Transverse colon (tissue), 4 donors: ENCODE results near the gene IKBKG. TPM values are rescaled to one million over a fixed set of nuclear protein-coding genes. Genes with fewer than 3 reads are reported as not detected.

Experiments
- DNase-seq: peaks from one replicate; pipeline ENCODE4 v3.0.0-alpha.2; 2019
- H3K27ac ChIP-seq, 4 donors: fragments of 200-600 bp; sonication (generic); 2 replicates each; pipeline ENCODE4 v1.5.1; 2016 to 2018; ENCODE audit warnings: inconsistent platforms in 4 of 4
- H3K27me3 ChIP-seq: fragments of 200-600 bp; sonication (generic); 2 replicates; pipeline ENCODE4 v1.5.1; 2017; ENCODE audit warnings: inconsistent platforms
- H3K36me3 ChIP-seq, 4 donors: fragments of 200-600 bp; sonication (generic); 2 replicates each; pipeline ENCODE4 v1.5.1; 2017 to 2019; ENCODE audit warnings: inconsistent platforms in 4 of 4
- H3K4me1 ChIP-seq, 4 donors: fragments of 200-600 bp; sonication (generic); 2 replicates each; pipeline ENCODE4 v1.5.1; 2017 to 2020; ENCODE audit warnings: inconsistent platforms in 4 of 4
- H3K4me3 ChIP-seq, 4 donors: fragments of 200-600 bp; sonication (generic); 1 replicate in 1 of 4; 2 replicates in 3 of 4; pipeline versions ENCODE4 v1.5.1 to v1.6.1; 2017 to 2019; ENCODE audit warnings: inconsistent platforms in 4 of 4
- H3K9me3 ChIP-seq, 2 donors: fragments of 200-600 bp; sonication (generic); 2 replicates each; pipeline ENCODE4 v1.5.1; 2017 to 2019; ENCODE audit warnings: inconsistent platforms in 2 of 2
- CTCF ChIP-seq, 5 experiments: fragments of 200-600 bp in 3 of 5; fragments of 450-650 bp in 2 of 5; sonication (generic) in 3 of 5; IDR thresholded peaks; 1 replicate in 2 of 5; 2 replicates in 3 of 5; pipeline ENCODE4 v1.5.1; 2016 to 2017; ENCODE audit warnings: antibody characterized with exemption in 5 of 5, inconsistent platforms in 3 of 5, mild to moderate bottlenecking in 2 of 5, moderate library complexity in 1 of 5
- EP300 ChIP-seq: sonication (generic); formaldehyde crosslinking; IDR thresholded peaks from one replicate; pipeline ENCODE4 v1.6.1; 2017; ENCODE audit warnings: antibody characterized with exemption, low read depth
- POLR2A ChIP-seq: fragments of 450-650 bp; IDR thresholded peaks from one replicate; pipeline ENCODE4 v1.6.1; 2016; ENCODE audit warnings: antibody characterized with exemption, mild to moderate bottlenecking, moderate library complexity
- POLR2AphosphoS5 ChIP-seq, 3 donors: sonication (generic); formaldehyde crosslinking; IDR thresholded peaks; one replicate each; pipeline ENCODE4 v1.6.1; 2016; ENCODE audit warnings: antibody characterized with exemption in 3 of 3
- WGBS, 2 donors: methylation state at CpG; one replicate each; pipeline ENCODE4 v1.1.5; 2018; ENCODE audit warnings: low coverage in 1 of 2; 5-methylcytosine and 5-hydroxymethylcytosine counted together
- in situ Hi-C, 4 donors: fragments of 200-750 bp; cut with MboI; loops; one replicate each; pipeline versions ENCODE4 v1.15.0 to v1.15.1; 2017; ENCODE audit warnings: low sequenced_read_pairs in 3 of 4, low pct_ligation_motif_present in 1 of 4, low pct_unique_long_range_greater_than_20kb in 1 of 4
- intact Hi-C: fragments of 100-400 bp; cut with DNase I; formaldehyde crosslinking; loops from one replicate; pipeline ENCODE4 v1.15.1; 2023; ENCODE audit warnings: low total_unique reads
- total RNA-seq, 4 donors: library from RNA; depleted of rRNA; stranded (reverse); fragments of >200 nt; gene quantifications; one replicate each; pipeline ENCODE4 v1.1.0, GENCODE V29; 2016

Gene IKBKG
- total RNA-seq, 4 donors from 2014 or later: 12.2 to 61.1 (median 25.1) TPM

DNA sequence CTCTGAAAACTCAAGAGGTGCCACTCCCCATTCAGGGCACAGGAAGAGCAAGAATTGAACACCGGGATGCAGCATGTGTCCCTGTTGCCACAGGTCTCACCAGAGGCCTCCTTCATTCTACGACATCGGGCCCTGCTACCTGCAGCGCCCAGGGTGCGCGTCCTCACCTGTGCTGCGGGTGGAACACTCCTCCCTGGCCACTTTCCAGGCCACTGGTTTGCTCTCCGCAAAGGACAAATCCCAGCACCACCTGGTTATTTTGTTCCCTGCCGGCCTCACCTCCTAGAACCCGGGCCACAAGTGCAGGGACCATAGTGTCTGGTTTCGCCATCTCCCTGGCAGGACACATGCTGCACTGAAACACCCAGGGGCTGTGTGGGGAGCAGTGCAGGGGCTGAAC is 17.1 kb upstream of the IKBKG start:
- Histone ChIP-seq H3K27me3 (no peaks in the 10 kb centered on the region), H3K4me1 (peaks cover 0 to 17% (median 6%) of the 10 kb centered on the region in 4 donors), H3K36me3 (no peaks in the 10 kb centered on the region), H3K4me3 (no peak overlapping the region), H3K9me3 (no peaks in the 10 kb centered on the region), H3K27ac (no peak overlapping the region)
- TF ChIP-seq POLR2AphosphoS5 (IDR thresholded peaks at IDR 0.05) (no peak), POLR2A (no peak), CTCF (IDR thresholded peaks at IDR 0.05) (no peak), EP300 (no peak)
- in situ Hi-C loops: loop anchor here in 3 of 4 donors (25.0 kb wide), 3 partner anchors 118 to 1568 kb away; partner anchors contain the start of genes DNASE1L1 (in 3 of the 3), TAFAZZIN (in 3 of the 3), HCFC1 (in 1 of the 3) and TMEM187 (in 1 of the 3)
- no peak for DNase-seq
- 80% methylated on average over 11 of the region's 11 CpGs; no CpG with 5 or more reads in 1 of the 2 donors for WGBS, 2 donors
- intact Hi-C loops: loop anchor here (5.0 kb wide), 1 partner anchor 1573 kb away; no protein-coding TSS in a partner anchor

DNA sequence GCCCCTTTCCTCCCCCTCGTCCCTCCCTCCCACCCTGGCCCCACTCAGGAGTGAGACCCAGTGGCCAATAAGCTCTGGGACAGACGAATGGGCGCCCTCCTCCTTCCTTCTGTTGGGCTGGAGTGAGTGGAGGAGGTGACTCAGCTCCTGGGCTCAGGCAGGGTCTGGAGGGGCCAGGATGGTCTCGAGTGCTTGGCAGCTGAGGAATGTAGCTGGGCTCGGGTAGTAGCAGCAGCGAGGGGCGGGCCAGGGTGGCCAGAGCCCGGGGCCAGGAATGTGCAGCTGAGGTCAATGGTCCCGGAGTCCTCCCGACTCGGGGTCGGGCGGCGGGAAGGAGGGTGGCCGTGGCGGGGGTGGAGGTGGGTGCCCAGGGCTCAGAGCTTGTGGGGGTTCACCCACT is 15.8 kb upstream of the IKBKG start:
- in situ Hi-C loops: loop anchor here in 3 of 4 donors (25.0 kb wide), 3 partner anchors 119 to 1569 kb away; partner anchors contain the start of genes DNASE1L1 (in 3 of the 3), TAFAZZIN (in 3 of the 3), HCFC1 (in 1 of the 3) and TMEM187 (in 1 of the 3)
- DNase-seq: no peak
- 84% methylated on average over 16 of the region's 16 CpGs; no CpG with 5 or more reads in 1 of the 2 donors for whole genome bisulfite sequencing, 2 donors
- H3K36me3 ChIP-seq: no peaks in the 10 kb centered on the region
- intact Hi-C loops: loop anchor here (5.0 kb wide), 1 partner anchor 1574 kb away; no protein-coding TSS in a partner anchor
- TF ChIP-seq CTCF (IDR thresholded peaks at IDR 0.05) (no peak), POLR2A (no peak), POLR2AphosphoS5 (IDR thresholded peaks at IDR 0.05) (no peak), EP300 (no peak)
- H3K4me3 ChIP-seq: no peak overlapping the region
- peaks cover 0 to 14% (median 6%) of the 10 kb centered on the region in 4 donors for H3K4me1 ChIP-seq
- H3K9me3 ChIP-seq: no peaks in the 10 kb centered on the region
- no peaks in the 10 kb centered on the region for H3K27me3 ChIP-seq
- no peak overlapping the region for H3K27ac ChIP-seq

- no peak for DNase-seq
- Histone ChIP-seq H3K27me3 (no peaks in the 10 kb centered on the region), H3K27ac (no peak overlapping the region), H3K9me3 (no peaks in the 10 kb centered on the region), H3K36me3 (no peaks in the 10 kb centered on the region), H3K4me1 (peaks cover 0 to 5% (median 3%) of the 10 kb centered on the region in 4 donors), H3K4me3 (no peak overlapping the region)
- 93% methylated on average over 17 of the region's 23 CpGs; no CpG with 5 or more reads in 1 of the 2 donors for WGBS, 2 donors
- in situ Hi-C loops (loop anchor here in 3 of 4 donors (25.0 kb wide), 3 partner anchors 120 to 1570 kb away; partner anchors contain the start of genes DNASE1L1 (in 3 of the 3), TAFAZZIN (in 3 of the 3), HCFC1 (in 1 of the 3) and TMEM187 (in 1 of the 3)), intact Hi-C loops (loop anchor here (5.0 kb wide), 1 partner anchor 1575 kb away; no protein-coding TSS in a partner anchor)
- TF ChIP-seq POLR2A: no peak
- no peak for TF ChIP-seq POLR2AphosphoS5 (IDR thresholded peaks at IDR 0.05)
- no peak for TF ChIP-seq CTCF (IDR thresholded peaks at IDR 0.05)
- TF ChIP-seq EP300: no peak
Observed at GRCh38 chrX:154532690-154533089, 14.7 kb upstream of the IKBKG start.

DNA sequence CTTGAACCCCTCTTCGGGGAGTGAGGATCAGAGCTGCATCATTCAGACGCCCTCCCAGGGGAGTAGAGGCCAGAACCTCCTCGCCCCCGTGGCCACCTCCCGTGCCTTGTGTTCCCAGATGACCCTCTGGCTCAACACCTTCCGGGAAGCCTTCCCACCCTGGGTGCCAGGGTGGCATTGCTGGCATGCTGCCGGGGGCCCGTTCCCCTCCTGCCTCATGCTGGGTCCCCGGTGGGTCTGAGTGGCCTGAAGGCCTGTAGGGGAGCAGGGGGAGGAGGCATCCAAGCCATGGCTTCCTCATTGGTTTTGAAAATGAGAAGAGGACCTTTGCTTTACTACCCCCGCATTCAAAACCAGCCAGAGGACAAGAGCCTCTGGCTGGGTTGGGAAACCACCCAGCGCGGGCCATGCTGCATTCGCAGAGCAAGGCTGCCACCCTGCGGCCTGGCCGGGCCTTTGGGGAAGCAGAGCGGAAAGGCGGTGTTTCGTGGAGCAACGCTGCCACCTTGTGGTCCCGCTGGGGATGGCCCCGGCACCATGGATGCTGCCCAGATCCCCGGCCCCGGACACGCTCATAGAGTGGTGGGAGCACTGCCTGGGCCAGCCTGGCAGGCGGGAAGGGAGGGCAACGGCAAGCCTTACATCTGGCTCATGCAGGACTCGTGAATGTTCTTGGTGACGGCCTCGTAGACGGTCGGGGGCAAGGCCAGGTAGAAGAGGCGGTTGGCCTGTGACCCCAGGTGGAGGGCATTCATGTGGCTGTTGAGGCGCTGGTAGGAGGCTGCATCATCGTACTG is 12.7 kb upstream of the IKBKG start:
- H3K4me3 ChIP-seq: no peak overlapping the region
- no peaks in the 10 kb centered on the region for H3K36me3 ChIP-seq
- H3K27ac ChIP-seq: peak overlapping the region; percentile 26 to 65 (median 55)
- 28% methylated on average over 34 of the region's 34 CpGs; no CpG with 5 or more reads in 1 of the 2 donors for WGBS, 2 donors
- peak; percentile 92 for DNase-seq
- in situ Hi-C loops (loop anchor here in 3 of 4 donors (25.0 kb wide), 3 partner anchors 122 to 1572 kb away; partner anchors contain the start of genes DNASE1L1 (in 3 of the 3), TAFAZZIN (in 3 of the 3), HCFC1 (in 1 of the 3) and TMEM187 (in 1 of the 3)), intact Hi-C loops (loop anchor here (5.0 kb wide), 1 partner anchor 1577 kb away; no protein-coding TSS in a partner anchor)
- H3K27me3 ChIP-seq: no peaks in the 10 kb centered on the region
- peaks cover 0 to 5% (median 3%) of the 10 kb centered on the region in 4 donors for H3K4me1 ChIP-seq
- no peak for TF ChIP-seq EP300
- peak; percentile 85 to 98 (median 95) for TF ChIP-seq CTCF (IDR thresholded peaks at IDR 0.05)
- TF ChIP-seq POLR2AphosphoS5 (IDR thresholded peaks at IDR 0.05): peak in 2 of 3 donors; percentile 48 to 68
- TF ChIP-seq POLR2A: no peak
- no peaks in the 10 kb centered on the region for H3K9me3 ChIP-seq
